Measurements from ENCODE around the gene CNN2.

The CNN2 gene

DNA sequence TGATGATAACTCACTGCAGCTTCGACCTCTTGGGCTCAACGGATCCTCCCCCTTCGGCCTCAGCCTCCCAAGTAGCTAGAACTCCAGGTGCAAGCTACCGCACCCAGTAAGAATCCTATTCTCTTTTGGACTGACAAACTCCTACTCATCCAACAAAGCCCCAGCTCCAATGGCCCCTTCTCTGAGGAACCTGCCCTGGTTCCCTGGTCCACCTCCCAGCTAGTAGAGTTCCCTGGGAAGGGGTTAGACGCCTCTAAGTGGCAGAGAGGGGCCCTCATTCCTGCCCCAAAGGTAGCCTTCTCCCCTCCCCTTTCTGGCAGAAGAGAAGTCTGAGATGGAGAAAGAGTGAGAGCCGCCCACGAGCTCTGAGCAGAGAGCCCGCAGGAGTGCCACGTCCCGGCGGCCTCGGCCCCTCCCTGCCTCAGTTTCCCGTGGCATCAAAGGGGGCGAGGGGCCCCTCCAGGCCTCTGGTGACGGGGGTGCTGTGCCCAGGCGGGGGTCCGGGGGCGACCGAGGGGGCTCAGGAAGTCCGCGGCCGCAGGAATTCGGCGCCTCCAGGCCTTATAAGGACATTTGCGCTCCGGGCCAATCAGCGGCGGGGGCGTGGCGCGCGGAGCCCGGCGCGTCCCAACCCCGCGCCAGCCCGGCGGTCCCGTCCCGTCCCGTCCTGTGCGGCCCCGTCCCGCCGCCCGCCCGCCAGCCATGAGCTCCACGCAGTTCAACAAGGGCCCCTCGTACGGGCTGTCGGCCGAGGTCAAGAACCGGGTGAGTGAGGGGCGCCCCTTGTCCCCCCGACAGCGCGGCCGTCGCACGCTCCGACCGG, at the start of gene CNN2:
Gene CNN2 (plus strand): TSS at position 649 of the 823 bp plus-strand sequence. CDS start 54 bp downstream, at position 703.
- H3K4me3 ChIP-seq (ENCODE audit: low read depth in 1 of 2, low read length in 1 of 2): peak within 1 kb of the TSS; percentile 77 to 100
- TF ChIP-seq, protein P1, sequence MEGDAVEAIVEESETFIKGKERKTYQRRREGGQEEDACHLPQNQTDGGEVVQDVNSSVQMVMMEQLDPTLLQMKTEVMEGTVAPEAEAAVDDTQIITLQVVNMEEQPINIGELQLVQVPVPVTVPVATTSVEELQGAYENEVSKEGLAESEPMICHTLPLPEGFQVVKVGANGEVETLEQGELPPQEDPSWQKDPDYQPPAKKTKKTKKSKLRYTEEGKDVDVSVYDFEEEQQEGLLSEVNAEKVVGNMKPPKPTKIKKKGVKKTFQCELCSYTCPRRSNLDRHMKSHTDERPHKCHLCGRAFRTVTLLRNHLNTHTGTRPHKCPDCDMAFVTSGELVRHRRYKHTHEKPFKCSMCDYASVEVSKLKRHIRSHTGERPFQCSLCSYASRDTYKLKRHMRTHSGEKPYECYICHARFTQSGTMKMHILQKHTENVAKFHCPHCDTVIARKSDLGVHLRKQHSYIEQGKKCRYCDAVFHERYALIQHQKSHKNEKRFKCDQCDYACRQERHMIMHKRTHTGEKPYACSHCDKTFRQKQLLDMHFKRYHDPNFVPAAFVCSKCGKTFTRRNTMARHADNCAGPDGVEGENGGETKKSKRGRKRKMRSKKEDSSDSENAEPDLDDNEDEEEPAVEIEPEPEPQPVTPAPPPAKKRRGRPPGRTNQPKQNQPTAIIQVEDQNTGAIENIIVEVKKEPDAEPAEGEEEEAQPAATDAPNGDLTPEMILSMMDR (IDR thresholded peaks at IDR 0.05): no peak

DNA sequence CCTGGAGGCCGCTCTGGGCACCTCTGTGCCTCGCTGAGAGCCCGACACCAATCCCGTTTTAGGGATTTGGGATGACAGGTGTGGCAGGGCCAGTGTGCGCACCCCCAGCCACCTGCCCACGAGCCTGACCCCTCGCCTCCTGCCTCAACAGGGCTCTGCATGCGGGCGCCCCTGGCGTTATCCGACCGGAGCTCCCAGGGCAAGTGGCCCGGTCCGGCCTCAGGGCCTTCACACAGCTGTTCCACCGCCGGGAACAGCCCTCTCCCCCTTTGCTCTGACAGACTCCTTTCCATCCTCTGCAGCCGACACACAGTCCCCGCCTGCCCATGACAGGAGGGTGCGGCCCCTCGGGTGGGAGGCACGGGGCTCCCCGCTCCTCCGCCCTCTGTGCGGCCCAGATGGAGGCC, 49.3 kb upstream of the CNN2 start:
- Histone ChIP-seq H3K4me3 (ENCODE audit: low read depth in 1 of 2, low read length in 1 of 2) (no peak overlapping the region), H3K27me3 (no peaks in the 10 kb centered on the region), H3K9me3 (no peaks in the 10 kb centered on the region), H3K36me3 (peaks cover 32% of the 10 kb centered on the region), H3K4me1 (ENCODE audit: control insufficient read depth in 1 of 2, insufficient read depth in 1 of 2, low read depth in 1 of 2, low read length in 1 of 2) (no peaks in the 10 kb centered on the region), H3K27ac (no peak overlapping the region)
- TF ChIP-seq, protein P1 (IDR thresholded peaks at IDR 0.05): no peak

More for the DNA sequence above, at the start of gene CNN2:
- Histone ChIP-seq H3K36me3 (peaks cover 22% of the 10 kb centered on the region), H3K27ac (peak within 1 kb of the TSS; percentile 99), H3K9me3 (no peaks in the 10 kb centered on the region), H3K27me3 (no peaks in the 10 kb centered on the region), H3K4me1 (ENCODE audit: control insufficient read depth in 1 of 2, insufficient read depth in 1 of 2, low read depth in 1 of 2, low read length in 1 of 2) (peaks cover 50 to 70% of the 10 kb centered on the region in 2 experiments)

DNA sequence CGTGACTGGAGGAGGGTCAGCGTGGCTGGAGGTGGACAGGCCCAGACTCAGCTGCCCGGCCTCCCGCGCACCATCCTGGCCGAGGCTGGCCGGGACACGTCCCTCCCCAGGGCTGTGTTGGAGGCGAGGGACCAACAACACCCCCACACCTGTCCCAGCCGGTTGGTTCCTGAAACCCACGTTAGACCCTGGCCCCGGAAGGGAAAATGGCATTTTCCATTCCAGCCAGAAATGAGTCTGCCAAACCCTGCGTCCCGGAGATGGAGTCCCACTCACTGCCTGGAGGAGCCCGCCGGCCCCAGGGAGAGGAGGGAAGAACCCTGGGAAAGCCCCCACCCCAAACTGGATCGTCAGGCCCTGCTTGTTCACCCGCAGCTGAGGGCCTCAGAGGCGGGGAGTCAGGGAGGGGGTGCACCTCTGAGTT, 47.1 kb upstream of the CNN2 start:
- Histone ChIP-seq H3K27me3 (no peaks in the 10 kb centered on the region), H3K27ac (no peak overlapping the region), H3K36me3 (peaks cover 9% of the 10 kb centered on the region), H3K4me1 (ENCODE audit: control insufficient read depth in 1 of 2, insufficient read depth in 1 of 2, low read depth in 1 of 2, low read length in 1 of 2) (peaks cover 17 to 20% of the 10 kb centered on the region in 2 experiments), H3K4me3 (ENCODE audit: low read depth in 1 of 2, low read length in 1 of 2) (no peak overlapping the region), H3K9me3 (no peaks in the 10 kb centered on the region)
- TF ChIP-seq, protein P1 (IDR thresholded peaks at IDR 0.05): no peak

DNA sequence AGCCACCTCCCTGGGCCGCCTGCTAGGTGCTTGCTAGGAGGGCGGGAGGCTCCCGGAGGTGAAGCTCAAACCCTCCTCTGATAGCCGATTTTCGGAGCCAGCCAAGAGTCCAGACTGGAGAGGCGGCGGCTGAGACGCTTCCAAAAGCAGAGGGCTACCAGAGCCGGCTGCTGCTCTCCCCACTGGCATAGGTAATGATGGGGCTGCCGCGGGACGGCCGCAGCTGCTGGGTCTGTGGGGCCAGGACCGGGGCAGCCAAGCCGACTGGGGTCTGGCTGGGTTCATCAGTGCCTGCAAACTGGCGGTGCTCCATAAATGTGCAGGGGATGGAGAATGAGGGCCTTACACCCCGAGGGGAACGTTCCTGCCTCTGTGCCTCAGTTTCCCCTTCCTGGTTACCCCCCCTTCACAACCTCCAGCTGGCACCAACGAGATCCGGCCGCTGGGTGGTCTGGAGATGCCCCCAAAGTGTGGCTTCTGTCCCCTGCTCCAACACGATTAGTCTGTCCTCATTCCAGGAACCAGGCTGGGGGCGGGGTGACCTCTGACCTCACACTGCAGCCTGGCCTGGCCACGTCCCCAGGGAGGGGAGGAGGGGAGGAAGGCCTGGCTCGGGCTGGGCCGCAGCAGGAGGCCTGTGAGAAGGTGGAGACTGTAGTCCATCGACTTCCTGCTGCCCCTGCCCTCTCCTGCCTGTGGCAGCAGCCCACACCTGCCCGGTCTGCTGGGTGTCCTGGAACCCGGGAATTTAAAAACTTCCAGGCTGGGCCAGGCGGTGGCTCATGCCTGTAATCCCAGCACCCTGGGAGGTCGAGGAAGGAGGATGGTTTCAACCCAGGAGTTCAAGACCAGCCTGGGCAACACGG, 46.0 kb upstream of the CNN2 start:
- Histone ChIP-seq H3K36me3 (no peaks in the 10 kb centered on the region), H3K27me3 (no peaks in the 10 kb centered on the region), H3K4me1 (ENCODE audit: control insufficient read depth in 1 of 2, insufficient read depth in 1 of 2, low read depth in 1 of 2, low read length in 1 of 2) (peaks cover 22 to 24% of the 10 kb centered on the region in 2 experiments), H3K4me3 (ENCODE audit: low read depth in 1 of 2, low read length in 1 of 2) (no peak overlapping the region), H3K27ac (no peak overlapping the region), H3K9me3 (no peaks in the 10 kb centered on the region)
- TF ChIP-seq, protein P1 (IDR thresholded peaks at IDR 0.05): no peak

DNA sequence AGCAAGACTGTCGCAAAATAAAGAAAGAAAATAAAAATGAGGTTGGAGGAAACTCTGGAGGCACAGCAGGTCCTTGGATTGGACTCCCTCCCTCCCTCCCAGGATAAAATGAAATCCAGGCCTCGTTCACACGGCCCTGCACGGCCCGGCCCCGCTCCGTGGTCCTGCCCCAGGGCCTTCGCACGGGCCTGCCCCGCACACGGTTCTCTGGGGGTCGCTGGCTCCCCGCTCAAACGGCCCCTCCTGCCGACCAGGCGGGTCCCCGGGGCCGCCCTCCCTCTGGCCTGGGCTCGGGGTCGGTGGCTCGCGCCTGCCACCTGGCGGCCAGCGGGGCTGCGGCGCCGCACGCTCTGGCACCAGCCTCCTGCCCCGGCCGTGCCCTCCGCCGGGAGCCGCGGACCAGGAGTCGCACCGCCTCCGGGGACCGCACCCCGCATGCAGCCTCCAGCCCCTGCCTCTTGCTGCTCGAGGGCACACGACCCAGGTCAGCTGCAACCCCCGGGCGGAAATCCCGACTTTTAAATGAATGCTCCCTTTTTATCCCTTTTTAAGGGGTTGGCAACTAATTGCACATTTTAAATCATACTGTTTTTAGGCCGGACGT, 43.7 kb upstream of the CNN2 start:
- TF ChIP-seq, protein P1 (IDR thresholded peaks at IDR 0.05): peak; percentile 96
- no peaks in the 10 kb centered on the region for H3K27me3 ChIP-seq
- peak overlapping the region; percentile 23 for H3K27ac ChIP-seq
- H3K4me3 ChIP-seq (ENCODE audit: low read depth in 1 of 2, low read length in 1 of 2): peak overlapping the region in 1 of 2 experiments; percentile 49
- no peaks in the 10 kb centered on the region for H3K9me3 ChIP-seq
- no peaks in the 10 kb centered on the region for H3K36me3 ChIP-seq
- peaks cover 22 to 24% of the 10 kb centered on the region in 2 experiments for H3K4me1 ChIP-seq (ENCODE audit: control insufficient read depth in 1 of 2, insufficient read depth in 1 of 2, low read depth in 1 of 2, low read length in 1 of 2)

All from neutrophil (primary cell).